ENCODE results near the gene AHSA1.

The AHSA1 gene

DNA sequence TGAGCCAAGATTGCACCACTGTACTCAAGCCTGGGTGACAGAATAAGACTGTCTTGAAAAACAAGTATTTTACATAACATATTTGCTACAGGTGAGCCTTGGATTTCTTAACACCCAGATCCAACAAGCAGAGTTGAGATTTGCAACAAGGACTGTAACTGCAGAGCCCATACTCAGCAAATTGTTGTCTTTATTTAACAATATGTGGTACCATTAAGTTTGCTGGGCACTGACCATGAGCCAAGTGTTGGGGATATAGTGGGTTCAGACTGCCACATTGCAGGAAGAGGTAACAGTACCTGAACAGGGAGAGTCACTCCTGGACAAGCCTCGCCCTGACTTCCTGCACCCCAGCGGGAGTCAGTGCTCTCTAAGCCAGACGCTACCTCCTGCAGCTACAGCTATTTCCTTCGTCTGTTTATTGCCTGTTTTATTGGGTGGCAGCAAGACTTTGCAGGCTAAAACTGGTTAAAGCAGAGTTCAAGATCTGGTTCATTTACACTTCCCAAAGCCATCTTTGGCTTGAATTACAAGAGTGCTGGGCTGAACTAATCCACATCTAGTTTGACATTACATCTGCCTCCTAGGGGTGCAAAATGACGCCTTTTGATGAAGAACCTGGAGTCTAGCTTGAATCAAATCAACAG, 12.5 kb downstream of the AHSA1 start:
- DNase-seq (ENCODE audit: low read depth), result no peak
- no peak overlapping the region for H3K4me3 ChIP-seq (ENCODE audit: low read depth, low read length)
- TF ChIP-seq, protein P1, sequence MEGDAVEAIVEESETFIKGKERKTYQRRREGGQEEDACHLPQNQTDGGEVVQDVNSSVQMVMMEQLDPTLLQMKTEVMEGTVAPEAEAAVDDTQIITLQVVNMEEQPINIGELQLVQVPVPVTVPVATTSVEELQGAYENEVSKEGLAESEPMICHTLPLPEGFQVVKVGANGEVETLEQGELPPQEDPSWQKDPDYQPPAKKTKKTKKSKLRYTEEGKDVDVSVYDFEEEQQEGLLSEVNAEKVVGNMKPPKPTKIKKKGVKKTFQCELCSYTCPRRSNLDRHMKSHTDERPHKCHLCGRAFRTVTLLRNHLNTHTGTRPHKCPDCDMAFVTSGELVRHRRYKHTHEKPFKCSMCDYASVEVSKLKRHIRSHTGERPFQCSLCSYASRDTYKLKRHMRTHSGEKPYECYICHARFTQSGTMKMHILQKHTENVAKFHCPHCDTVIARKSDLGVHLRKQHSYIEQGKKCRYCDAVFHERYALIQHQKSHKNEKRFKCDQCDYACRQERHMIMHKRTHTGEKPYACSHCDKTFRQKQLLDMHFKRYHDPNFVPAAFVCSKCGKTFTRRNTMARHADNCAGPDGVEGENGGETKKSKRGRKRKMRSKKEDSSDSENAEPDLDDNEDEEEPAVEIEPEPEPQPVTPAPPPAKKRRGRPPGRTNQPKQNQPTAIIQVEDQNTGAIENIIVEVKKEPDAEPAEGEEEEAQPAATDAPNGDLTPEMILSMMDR (IDR thresholded peaks at IDR 0.05; ENCODE audit: insufficient read depth, low read depth, low read length, missing control alignments), result no peak

DNA sequence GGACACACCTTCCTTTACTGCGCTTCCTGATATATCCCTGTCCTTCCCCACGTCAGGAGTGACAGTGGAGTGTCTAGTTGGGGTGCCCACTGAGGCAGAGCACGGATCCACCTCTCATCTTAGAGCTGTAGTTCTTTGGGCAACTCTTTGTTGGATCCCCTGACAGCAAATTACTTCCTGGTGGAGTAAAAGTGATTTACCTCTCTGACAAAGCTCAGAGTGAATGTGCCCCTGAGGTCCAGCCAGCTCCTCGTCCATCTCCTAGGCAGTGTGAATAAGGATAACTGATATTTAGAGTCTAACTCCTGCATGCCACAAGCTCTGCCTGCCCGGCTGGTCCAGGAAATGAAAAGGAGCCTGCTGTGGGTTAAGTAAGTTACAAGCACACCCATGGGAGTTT, 16.0 kb downstream of the AHSA1 start:
- TF ChIP-seq, protein P1 (IDR thresholded peaks at IDR 0.05; ENCODE audit: insufficient read depth, low read depth, low read length, missing control alignments), result no peak
- DNase-seq (ENCODE audit: low read depth), result no peak
- H3K4me3 ChIP-seq (ENCODE audit: low read depth, low read length), result no peak overlapping the region

DNA sequence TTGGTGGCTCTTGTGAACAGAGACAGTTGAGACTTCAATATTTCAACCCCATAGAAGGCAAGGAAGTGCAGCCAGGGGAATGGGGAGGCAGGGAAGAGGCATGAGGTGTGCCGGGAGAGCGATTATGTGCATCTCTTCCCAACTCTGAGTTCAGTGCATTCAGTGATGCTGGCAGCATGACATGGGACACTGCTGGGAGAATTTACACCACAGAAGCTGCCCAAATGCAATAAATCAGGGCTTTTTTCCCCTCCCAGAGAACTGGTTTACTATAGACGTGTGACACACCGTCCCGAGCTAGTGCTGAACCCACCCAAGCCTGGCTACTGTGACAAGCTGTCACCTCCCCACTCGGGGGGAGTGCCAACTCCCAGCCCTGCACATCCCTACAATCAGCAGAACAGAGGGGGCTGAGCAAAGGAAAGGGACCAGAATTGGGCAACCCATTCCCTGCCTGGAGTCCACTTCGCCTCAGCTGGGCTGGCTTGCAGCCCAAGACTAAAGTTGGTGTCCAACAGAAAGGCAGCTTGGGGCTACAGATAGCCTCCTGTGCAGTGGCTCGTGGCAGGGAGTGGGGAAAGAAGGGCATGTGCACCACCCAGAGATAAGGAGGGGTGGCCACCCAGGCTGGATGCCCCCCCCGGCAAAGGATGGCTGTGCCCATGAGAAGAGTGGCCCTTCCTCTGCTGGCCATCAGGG, 16.7 kb downstream of the AHSA1 start:
- H3K4me3 ChIP-seq (ENCODE audit: low read depth, low read length), result no peak overlapping the region
- TF ChIP-seq, protein P1 (IDR thresholded peaks at IDR 0.05; ENCODE audit: insufficient read depth, low read depth, low read length, missing control alignments), result no peak
- DNase-seq (ENCODE audit: low read depth), result no peak

DNA sequence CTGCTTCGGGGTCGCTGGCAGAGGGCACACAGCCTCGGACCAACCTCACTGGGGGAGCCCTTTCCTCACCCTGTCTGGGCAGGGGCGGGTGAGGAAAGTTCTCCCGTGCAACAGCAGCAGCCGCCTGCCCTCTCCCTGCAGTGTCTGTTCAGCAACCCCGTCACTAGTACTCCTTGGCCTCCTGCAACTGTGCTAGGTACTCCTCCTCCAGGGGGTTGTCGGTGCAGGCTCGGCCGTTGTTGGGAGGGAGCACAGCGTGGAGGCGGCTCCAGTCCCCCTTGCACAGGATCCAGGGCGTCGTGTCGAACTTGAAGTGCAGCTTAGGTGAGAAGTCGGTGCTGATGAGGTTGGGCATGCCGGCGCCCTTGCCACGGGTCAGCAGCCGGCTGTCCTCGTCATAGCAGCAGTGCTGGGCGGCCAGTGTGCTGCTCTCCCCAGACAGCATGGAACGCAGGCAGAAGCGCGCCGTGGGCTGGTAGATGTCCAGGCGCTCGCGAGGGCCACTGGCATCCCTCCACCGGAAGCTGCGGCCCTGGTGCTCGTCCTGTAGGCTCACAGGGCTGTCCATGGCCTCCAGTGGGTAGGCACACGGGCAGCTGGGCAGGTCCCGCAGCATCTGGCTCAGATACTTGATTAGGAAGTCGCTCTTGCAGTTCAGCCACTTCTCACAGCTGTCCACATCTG, 17.7 kb downstream of the AHSA1 start:
- no peak for DNase-seq (ENCODE audit: low read depth)
- TF ChIP-seq, protein P1 (IDR thresholded peaks at IDR 0.05; ENCODE audit: insufficient read depth, low read depth, low read length, missing control alignments), result no peak
- no peak overlapping the region for H3K4me3 ChIP-seq (ENCODE audit: low read depth, low read length)

DNA sequence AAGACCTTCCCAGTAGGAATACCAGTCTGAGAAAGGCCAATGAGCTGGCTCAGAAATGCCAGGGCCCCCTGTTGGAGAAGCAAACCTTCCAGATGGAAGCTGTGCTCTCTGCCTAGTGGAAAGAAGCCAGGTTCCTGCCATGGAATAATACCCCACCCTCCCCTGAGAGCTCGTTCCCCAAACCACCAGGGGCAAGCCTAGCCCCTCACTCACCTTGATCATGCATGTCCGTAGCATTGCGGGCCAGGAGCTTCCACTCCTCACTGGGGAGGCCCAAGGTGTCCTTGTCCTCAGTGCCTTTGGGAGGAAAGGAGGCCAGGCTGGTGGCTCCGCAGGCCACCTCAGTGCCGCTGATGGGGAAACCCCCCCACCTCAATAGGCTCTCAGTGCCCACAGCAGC, 20.1 kb downstream of the AHSA1 start:
- TF ChIP-seq, protein P1 (IDR thresholded peaks at IDR 0.05; ENCODE audit: insufficient read depth, low read depth, low read length, missing control alignments), result no peak
- no peak for DNase-seq (ENCODE audit: low read depth)
- H3K4me3 ChIP-seq (ENCODE audit: low read depth, low read length), result no peak overlapping the region

DNA sequence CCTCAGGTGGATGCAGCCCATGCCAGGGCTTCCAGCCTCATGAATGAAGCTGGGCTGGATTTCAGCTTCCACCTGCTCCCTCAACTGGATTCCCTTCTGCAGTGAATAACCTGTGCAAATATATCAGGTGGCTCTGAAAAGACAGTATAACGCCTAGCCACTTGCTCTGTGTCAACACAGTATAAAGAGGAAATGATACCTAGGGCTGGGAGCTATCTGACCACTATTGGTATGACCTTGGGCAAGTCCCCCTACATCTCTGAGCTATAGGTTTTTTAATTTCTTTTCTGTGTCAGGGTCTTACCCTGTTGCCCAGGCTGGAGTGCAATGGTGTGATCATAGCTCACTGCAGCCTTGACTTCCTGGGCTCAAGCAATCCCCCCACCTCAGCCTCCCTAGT, 20.9 kb downstream of the AHSA1 start:
- TF ChIP-seq, protein P1 (IDR thresholded peaks at IDR 0.05; ENCODE audit: insufficient read depth, low read depth, low read length, missing control alignments), result no peak
- H3K4me3 ChIP-seq (ENCODE audit: low read depth, low read length), result no peak overlapping the region
- peak; percentile 68 for DNase-seq (ENCODE audit: low read depth)

All from GM12865 (cell line).